Keratinocyte (primary cell): Measurements from ENCODE around the gene ZNF32.

Experiments
- CTCF ChIP-seq, 3 experiments: IDR thresholded peaks in 1 of 3; conservative IDR thresholded peaks in 1 of 3; optimal IDR thresholded peaks in 1 of 3; 2 replicates in 2 of 3; 3 replicates in 1 of 3; pipeline versions ENCODE3 to v1.5.1; 2011; ENCODE audit warnings: low read length in 3 of 3, mild to moderate bottlenecking in 3 of 3, moderate library complexity in 2 of 3, control low read depth in 1 of 3, inconsistent platforms in 1 of 3; ENCODE audit not compliant: insufficient read depth in 2 of 3; ENCODE audit errors: extremely low read depth in 1 of 3
- EZH2 ChIP-seq: IDR thresholded peaks from one replicate; pipeline ENCODE4 v1.6.1; 2012; ENCODE audit warnings: inconsistent platforms, mild to moderate bottlenecking, low read length, moderate library complexity

DNA sequence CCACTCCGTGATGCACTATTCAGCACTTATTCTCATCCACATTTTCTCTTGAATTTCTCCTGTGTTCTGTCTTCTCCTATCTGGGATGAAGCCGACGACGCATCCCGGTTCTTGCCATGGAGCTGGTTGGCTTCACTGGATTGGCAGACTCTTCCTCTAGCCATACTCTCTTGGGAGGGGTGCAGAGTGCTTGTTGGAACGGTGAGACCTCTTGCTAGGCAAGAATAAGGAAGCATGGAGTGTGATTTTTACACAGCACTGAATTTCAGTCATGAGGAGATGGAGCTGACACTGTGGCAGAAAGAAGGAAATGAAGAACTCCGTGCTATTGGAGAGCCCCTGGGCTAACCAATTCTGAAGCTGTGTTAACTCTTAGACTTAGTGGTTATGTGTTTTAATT is 28.2 kb upstream of the ZNF32 start:
- TF ChIP-seq CTCF (optimal IDR thresholded peaks at IDR 0.05 in 1 of 3, IDR thresholded peaks at IDR 0.05 in 1 of 3, conservative IDR thresholded peaks at IDR 0.05 in 1 of 3; ENCODE audit: extremely low read depth in 1 of 3, insufficient read depth in 2 of 3, low read length in 3 of 3) (no peak), EZH2 (no peak)
